Neuronal stem cell (in vitro differentiated cells): Measurements from ENCODE around the gene KPTN.
A peak's percentile ranks its signal among the peaks of the same experiment; 100 is the strongest.

Experiments
- DNase-seq: peaks from one replicate; pipeline ENCODE4 v3.0.0-alpha.2; 2013; ENCODE audit warnings: low spot score
- H2AFZ ChIP-seq: one replicate; pipeline ENCODE4 v1.6.1; 2013; ENCODE audit warnings: mild to moderate bottlenecking, low read length, inconsistent platforms
- H2AK5ac ChIP-seq: 2 replicates; pipeline ENCODE4 v1.6.1; 2013; ENCODE audit warnings: low read depth, mild to moderate bottlenecking, inconsistent platforms, low read length, moderate library complexity, mixed read lengths
- H2BK120ac ChIP-seq: 2 replicates; pipeline ENCODE4 v1.6.1; 2013; ENCODE audit warnings: low read depth, mild to moderate bottlenecking, inconsistent platforms, low read length, moderate library complexity, mixed read lengths
- H2BK12ac ChIP-seq: one replicate; pipeline ENCODE4 v1.6.1; 2013; ENCODE audit warnings: low read length, inconsistent platforms
- H2BK15ac ChIP-seq: 2 replicates; pipeline ENCODE4 v1.6.1; 2013; ENCODE audit warnings: mild to moderate bottlenecking, low read length, inconsistent platforms, mixed read lengths
- H2BK5ac ChIP-seq: one replicate; pipeline ENCODE4 v1.6.1; 2013; ENCODE audit warnings: inconsistent platforms, mild to moderate bottlenecking, low read length, moderate library complexity
- H3K14ac ChIP-seq: one replicate; pipeline ENCODE4 v1.6.1; 2013; ENCODE audit warnings: low read length, inconsistent platforms
- H3K18ac ChIP-seq: 2 replicates; pipeline ENCODE4 v1.6.1; 2013; ENCODE audit warnings: low read length, inconsistent platforms
- H3K23ac ChIP-seq: 2 replicates; pipeline ENCODE4 v1.6.1; 2013; ENCODE audit warnings: low read depth, mild to moderate bottlenecking, mixed read lengths, low read length, inconsistent platforms; ENCODE audit not compliant: poor library complexity
- H3K27ac ChIP-seq: replicated peaks from 3 replicates; pipeline ENCODE4 v1.5.1; 2013; ENCODE audit warnings: low read length, inconsistent platforms
- H3K27me3 ChIP-seq, 3 experiments: 2 replicates each; pipeline ENCODE4 v1.6.1; 2013; ENCODE audit warnings: low read length in 3 of 3, mild to moderate bottlenecking in 2 of 3, inconsistent platforms in 1 of 3, low read depth in 1 of 3, mixed read lengths in 1 of 3, moderate library complexity in 1 of 3; ENCODE audit not compliant: control insufficient read depth in 3 of 3, insufficient read depth in 3 of 3
- H3K36me3 ChIP-seq, 2 donors: replicated peaks in 1 of 2; 2 replicates each; pipeline ENCODE4 v1.6.1; 2013; ENCODE audit warnings: low read length in 2 of 2; ENCODE audit not compliant: control insufficient read depth in 2 of 2, insufficient read depth in 2 of 2
- H3K4ac ChIP-seq: 2 replicates; pipeline ENCODE4 v1.6.1; 2013; ENCODE audit warnings: inconsistent platforms, mild to moderate bottlenecking, low read length, moderate library complexity
- H3K4me1 ChIP-seq, 2 donors: 1 replicate in 1 of 2; 2 replicates in 1 of 2; pipeline ENCODE4 v1.6.1; 2013; ENCODE audit warnings: low read length in 2 of 2, low read depth in 1 of 2; ENCODE audit not compliant: control insufficient read depth in 2 of 2, insufficient read depth in 1 of 2
- H3K4me2 ChIP-seq: one replicate; pipeline ENCODE4 v1.6.1; 2013; ENCODE audit warnings: mild to moderate bottlenecking, low read length, inconsistent platforms; ENCODE audit not compliant: insufficient read depth, poor library complexity, severe bottlenecking
- H3K4me3 ChIP-seq, 2 donors: 2 replicates each; pipeline ENCODE4 v1.5.1; 2013; ENCODE audit warnings: low read length in 2 of 2, mild to moderate bottlenecking in 2 of 2, inconsistent platforms in 1 of 2, moderate library complexity in 1 of 2
- H3K79me1 ChIP-seq: one replicate; pipeline ENCODE4 v1.6.1; 2013; ENCODE audit warnings: low read depth, mild to moderate bottlenecking, inconsistent platforms, low read length, moderate library complexity
- H3K9ac ChIP-seq: one replicate; pipeline ENCODE4 v1.6.1; 2013; ENCODE audit warnings: mild to moderate bottlenecking, low read depth, low read length, inconsistent platforms; ENCODE audit not compliant: poor library complexity
- H3K9me3 ChIP-seq, 2 donors: replicated peaks in 1 of 2; 2 replicates each; pipeline versions ENCODE3 to v1.6.1; 2013; ENCODE audit warnings: low read length in 2 of 2, mild to moderate bottlenecking in 2 of 2, inconsistent platforms in 1 of 2, low read depth in 1 of 2, mixed read lengths in 1 of 2, moderate library complexity in 1 of 2; ENCODE audit not compliant: control insufficient read depth in 2 of 2, insufficient read depth in 1 of 2
- H4K8ac ChIP-seq: one replicate; pipeline ENCODE4 v1.6.1; 2013; ENCODE audit warnings: low read depth, mild to moderate bottlenecking, inconsistent platforms, low read length, moderate library complexity
- H4K91ac ChIP-seq: one replicate; pipeline ENCODE4 v1.6.1; 2013; ENCODE audit warnings: low read length, low read depth, mild to moderate bottlenecking, inconsistent platforms; ENCODE audit not compliant: poor library complexity
- WGBS, 2 donors: extraction: QIAGEN DNeasy Blood & Tissue Kit; methylation state at CpG; one replicate each; pipeline ENCODE4 v1.1.7; 2013; ENCODE audit warnings: missing lambda C conversion rate in 2 of 2, mixed read lengths in 1 of 2; ENCODE audit not compliant: insufficient read length in 2 of 2, insufficient replicate concordance in 1 of 2; ENCODE audit errors: extremely low coverage in 2 of 2; 5-methylcytosine and 5-hydroxymethylcytosine counted together

KPTN gene

DNA sequence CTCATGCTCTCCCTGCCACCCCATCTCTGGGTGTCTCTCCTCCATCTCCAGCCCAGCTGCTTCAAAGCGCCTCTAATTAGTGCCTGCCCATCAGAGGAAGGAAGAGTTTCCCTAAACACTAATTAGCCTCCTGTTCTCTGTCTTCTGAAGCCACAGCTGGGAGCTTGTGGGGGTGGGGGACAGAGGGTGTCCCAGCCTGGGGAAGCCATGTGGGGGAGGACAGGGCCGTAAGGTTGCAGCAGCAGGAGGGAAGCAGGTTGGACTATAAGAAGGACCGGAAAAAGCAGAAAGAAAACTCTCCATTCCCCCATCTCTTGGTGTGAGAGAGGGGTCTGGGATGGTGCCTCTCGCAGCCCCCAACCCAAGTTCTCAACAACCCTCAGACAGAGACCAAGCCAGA, 38.5 kb downstream of the KPTN start:
- no peak overlapping the region for H2BK120ac ChIP-seq
- no peak overlapping the region for H3K27ac ChIP-seq
- WGBS, 2 donors: no CpG with 5 or more reads among the region's 4 CpGs
- no peak overlapping the region for H3K4me3 ChIP-seq
- H3K14ac ChIP-seq: no peak overlapping the region
- no peak overlapping the region for H3K4ac ChIP-seq
- no peak overlapping the region for H3K9ac ChIP-seq
- H2BK12ac ChIP-seq: no peak overlapping the region
- H3K4me1 ChIP-seq: peaks cover 4 to 11% of the 10 kb centered on the region in 2 donors
- no peak overlapping the region for H2AK5ac ChIP-seq
- H2AFZ ChIP-seq: peak overlapping the region; percentile 2
- H3K79me1 ChIP-seq: peaks cover 2% of the 10 kb centered on the region
- H4K8ac ChIP-seq: no peak overlapping the region
- H3K18ac ChIP-seq: no peak overlapping the region
- H3K4me2 ChIP-seq: no peak overlapping the region
- no peak overlapping the region for H3K23ac ChIP-seq
- DNase-seq: no peak
- peaks cover 0 to 1% of the 10 kb centered on the region in 2 donors for H3K9me3 ChIP-seq
- H4K91ac ChIP-seq: no peak overlapping the region
- H3K36me3 ChIP-seq: no peaks in the 10 kb centered on the region
- H2BK5ac ChIP-seq: no peak overlapping the region
- H3K27me3 ChIP-seq: peaks cover 7 to 58% (median 45%) of the 10 kb centered on the region in 3 experiments
- H2BK15ac ChIP-seq: no peak overlapping the region

DNA sequence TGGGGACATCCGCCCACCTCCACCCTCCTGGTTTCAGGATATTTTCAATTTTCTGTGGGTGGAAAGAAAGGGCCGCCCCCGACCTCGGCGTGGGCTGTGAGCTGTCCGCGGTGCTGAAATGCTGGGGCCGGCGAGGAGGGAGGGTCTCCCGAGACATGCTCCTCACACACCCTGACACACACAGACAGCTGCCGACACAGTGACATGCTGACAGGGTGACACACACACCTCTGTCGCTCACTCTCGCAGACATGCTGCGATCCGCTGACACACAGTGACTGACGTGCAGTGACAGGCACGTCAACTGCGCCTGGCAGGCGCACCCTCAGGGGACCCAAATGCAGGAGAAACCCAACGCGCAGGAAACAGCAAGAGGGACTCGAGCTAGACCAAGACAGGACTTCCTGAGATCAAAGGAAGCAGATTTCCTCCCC, 39.6 kb downstream of the KPTN start:
- WGBS, 2 donors: no CpG with 5 or more reads among the region's 22 CpGs
- Histone ChIP-seq H3K9me3 (peaks cover 0 to 1% of the 10 kb centered on the region in 2 donors), H3K4me3 (peak overlapping the region in 1 of 2 donors; percentile 33), H2BK15ac (no peak overlapping the region), H3K4me1 (peaks cover 4 to 11% of the 10 kb centered on the region in 2 donors), H3K4ac (no peak overlapping the region), H3K9ac (no peak overlapping the region), H3K27me3 (peaks cover 7 to 51% (median 45%) of the 10 kb centered on the region in 3 experiments), H3K18ac (peak overlapping the region; percentile 38), H3K23ac (peak overlapping the region; percentile 91), H2AK5ac (no peak overlapping the region), H3K4me2 (no peak overlapping the region), H3K27ac (no peak overlapping the region), H2AFZ (no peak overlapping the region), H4K8ac (no peak overlapping the region), H2BK120ac (no peak overlapping the region), H3K36me3 (no peaks in the 10 kb centered on the region), H2BK5ac (no peak overlapping the region), H4K91ac (no peak overlapping the region), H2BK12ac (peak overlapping the region; percentile 73), H3K79me1 (peaks cover 2% of the 10 kb centered on the region), H3K14ac (peak overlapping the region; percentile 56)
- DNase-seq: peak; percentile 64

DNA sequence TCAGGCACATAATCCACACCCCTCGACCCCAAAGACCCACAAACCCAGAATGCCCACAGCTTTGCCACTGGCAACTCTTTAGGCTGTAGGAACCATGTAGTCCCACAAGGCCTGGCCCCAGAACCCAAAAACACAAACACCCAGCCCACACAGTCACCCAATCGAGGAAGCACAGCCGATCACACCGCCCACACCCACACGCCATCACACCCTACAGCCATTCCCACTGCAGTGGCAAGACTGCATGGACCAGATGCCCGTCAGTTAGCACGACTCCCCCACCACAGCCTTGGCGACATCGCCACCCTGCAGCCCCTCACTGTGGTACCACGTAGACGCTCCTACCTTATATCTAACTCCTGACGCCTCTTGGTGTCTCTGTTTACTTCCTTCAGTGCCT, 40.7 kb downstream of the KPTN start:
- Histone ChIP-seq H2BK15ac (no peak overlapping the region), H3K9ac (no peak overlapping the region), H3K79me1 (peaks cover 2% of the 10 kb centered on the region), H3K4me1 (peaks cover 4 to 11% of the 10 kb centered on the region in 2 donors), H3K4me2 (no peak overlapping the region), H3K14ac (no peak overlapping the region), H3K23ac (no peak overlapping the region), H4K91ac (no peak overlapping the region), H2AFZ (no peak overlapping the region), H3K4ac (no peak overlapping the region), H3K4me3 (peak overlapping the region in 1 of 2 donors; percentile 65), H2BK5ac (no peak overlapping the region), H2AK5ac (no peak overlapping the region), H4K8ac (no peak overlapping the region), H2BK120ac (no peak overlapping the region), H2BK12ac (no peak overlapping the region), H3K27me3 (peaks cover 4 to 41% (median 38%) of the 10 kb centered on the region in 3 experiments), H3K9me3 (peaks cover 0 to 1% of the 10 kb centered on the region in 2 donors), H3K36me3 (no peaks in the 10 kb centered on the region), H3K27ac (no peak overlapping the region), H3K18ac (no peak overlapping the region)
- no CpG with 5 or more reads among the region's 12 CpGs for WGBS, 2 donors
- no peak for DNase-seq

DNA sequence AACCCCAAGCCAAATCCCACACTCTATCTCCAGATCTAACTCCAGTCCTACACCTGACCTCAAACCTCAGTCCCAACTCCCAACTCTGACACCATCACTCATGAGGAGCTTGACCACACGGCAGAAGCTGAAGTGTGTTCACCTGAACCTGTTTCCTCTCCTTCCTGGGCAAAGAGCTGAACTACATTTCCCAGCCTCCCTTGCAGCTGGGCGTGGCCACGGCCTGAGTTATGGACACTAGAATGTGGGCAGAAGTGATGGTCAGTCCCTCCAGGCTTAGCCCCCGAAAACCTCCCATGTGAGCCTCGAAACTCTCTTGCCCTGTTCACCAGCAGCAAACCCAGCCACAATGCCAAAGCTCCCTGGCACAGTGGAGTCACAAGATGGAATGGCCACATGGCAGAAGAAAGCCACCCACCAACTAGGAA, 45.2 kb downstream of the KPTN start:
- peaks cover 0 to 2% of the 10 kb centered on the region in 2 donors for H3K4me1 ChIP-seq
- no peak overlapping the region for H2BK15ac ChIP-seq
- H4K8ac ChIP-seq: no peak overlapping the region
- no peak overlapping the region for H2BK12ac ChIP-seq
- no peak overlapping the region for H3K9ac ChIP-seq
- H3K27ac ChIP-seq: no peak overlapping the region
- H4K91ac ChIP-seq: no peak overlapping the region
- no peak overlapping the region for H2BK5ac ChIP-seq
- H3K9me3 ChIP-seq: no peaks in the 10 kb centered on the region
- no peak overlapping the region for H3K4me2 ChIP-seq
- H3K23ac ChIP-seq: no peak overlapping the region
- H3K27me3 ChIP-seq: peaks cover 0 to 10% (median 2%) of the 10 kb centered on the region in 3 experiments
- no peak overlapping the region for H3K18ac ChIP-seq
- no peak overlapping the region for H3K4ac ChIP-seq
- H2AK5ac ChIP-seq: no peak overlapping the region
- no peaks in the 10 kb centered on the region for H3K79me1 ChIP-seq
- H3K14ac ChIP-seq: no peak overlapping the region
- H2AFZ ChIP-seq: no peak overlapping the region
- no peaks in the 10 kb centered on the region for H3K36me3 ChIP-seq
- H3K4me3 ChIP-seq: no peak overlapping the region
- WGBS, 2 donors: no CpG with 5 or more reads among the region's 5 CpGs
- H2BK120ac ChIP-seq: no peak overlapping the region
- DNase-seq: no peak
